Keratinocyte (primary cell): Measurements from ENCODE around the gene CLOCK. TPM values are rescaled to one million over a fixed set of nuclear protein-coding genes. Genes with fewer than 3 reads are reported as not detected.
A peak's percentile ranks its signal among the peaks of the same experiment; 100 is the strongest.
"Not testable (repeated sequence)": the region's sequence is repeated elsewhere in the genome, so short reads cannot be mapped to it uniquely, and the experiment has no call there.

ENCODE experiments used
- DNase-seq: peaks from one replicate; pipeline ENCODE4 v3.0.0-alpha.2; 2011; ENCODE audit warnings: low read depth, missing footprints, low spot score
- FAIRE-seq: peaks from 2 replicates; lab custom pipeline; 2011; peaks lifted over from hg19 to GRCh38; lab: Jason Lieb, UNC
- H2AFZ ChIP-seq: 2 replicates; pipeline ENCODE4 v1.6.0; 2012; ENCODE audit warnings: low read length, control low read depth, inconsistent platforms; ENCODE audit not compliant: control insufficient read depth
- H3K27ac ChIP-seq: 2 replicates; pipeline ENCODE4 v1.5.1; 2011; ENCODE audit warnings: low read length; ENCODE audit not compliant: control insufficient read depth, insufficient read depth
- H3K27me3 ChIP-seq: 3 replicates; pipeline ENCODE4 v1.6.0; 2011; ENCODE audit warnings: low read length; ENCODE audit not compliant: control insufficient read depth, insufficient read depth; ENCODE audit errors: extremely low read depth
- H3K36me3 ChIP-seq, 2 experiments: 2 replicates in 1 of 2; 3 replicates in 1 of 2; pipeline ENCODE4 v1.5.1; 2011; ENCODE audit warnings: low read length in 2 of 2, mild to moderate bottlenecking in 1 of 2; ENCODE audit not compliant: control insufficient read depth in 2 of 2, insufficient read depth in 2 of 2; ENCODE audit errors: extremely low read depth in 1 of 2
- H3K4me1 ChIP-seq: 3 replicates; pipeline ENCODE4 v1.5.1; 2011; ENCODE audit warnings: low read length; ENCODE audit not compliant: control insufficient read depth, insufficient read depth; ENCODE audit errors: extremely low read depth
- H3K4me2 ChIP-seq: 3 replicates; pipeline ENCODE4 v1.6.0; 2011; ENCODE audit warnings: low read depth, low read length; ENCODE audit not compliant: control insufficient read depth, insufficient read depth; ENCODE audit errors: extremely low read depth
- H3K4me3 ChIP-seq, 3 experiments: fragments of 200-600 bp in 1 of 3; sonication (generic) in 1 of 3; 2 replicates in 2 of 3; 3 replicates in 1 of 3; pipeline ENCODE4 v1.5.1; 2011 to 2016; ENCODE audit warnings: low read length in 3 of 3, mild to moderate bottlenecking in 3 of 3, control low read depth in 2 of 3, inconsistent platforms in 1 of 3, low read depth in 1 of 3, mixed read lengths in 1 of 3, mixed run types in 1 of 3, moderate library complexity in 1 of 3; ENCODE audit not compliant: control insufficient read depth in 2 of 3, insufficient read depth in 2 of 3; ENCODE audit errors: extremely low read depth in 1 of 3
- H3K79me2 ChIP-seq: 2 replicates; pipeline ENCODE4 v1.6.0; 2012; ENCODE audit warnings: low read length; ENCODE audit not compliant: control insufficient read depth, insufficient read depth
- H3K9ac ChIP-seq: 3 replicates; pipeline ENCODE4 v1.6.0; 2011; ENCODE audit warnings: low read length; ENCODE audit not compliant: control insufficient read depth, insufficient read depth; ENCODE audit errors: extremely low read depth
- H3K9me1 ChIP-seq: 3 replicates; pipeline ENCODE4 v1.6.0; 2011; ENCODE audit warnings: low read length; ENCODE audit not compliant: control insufficient read depth, insufficient read depth; ENCODE audit errors: extremely low read depth
- H3K9me3 ChIP-seq: 2 replicates; pipeline ENCODE4 v1.5.1; 2012; ENCODE audit warnings: low read depth, low read length; ENCODE audit not compliant: control insufficient read depth
- H4K20me1 ChIP-seq: 3 replicates; pipeline ENCODE4 v1.6.0; 2011; ENCODE audit warnings: low read length; ENCODE audit not compliant: control insufficient read depth, insufficient read depth; ENCODE audit errors: extremely low read depth
- EZH2 ChIP-seq: IDR thresholded peaks from one replicate; pipeline ENCODE4 v1.6.1; 2012; ENCODE audit warnings: inconsistent platforms, mild to moderate bottlenecking, low read length, moderate library complexity
- dilution Hi-C: fragments of 300-500 bp; cut with MboI; formaldehyde crosslinking; loops from one replicate; pipeline ENCODE4 v1.7.0; 2020; ENCODE audit warnings: low sequenced_read_pairs; ENCODE audit not compliant: extremely low pct_ligation_motif_present
- polyA plus RNA-seq, 5 experiments: library from polyadenylated mRNA; depleted of rRNA in 3 of 5; stranded (reverse) in 3 of 5; stranded (forward) in 1 of 5; unstranded in 1 of 5; fragments of >200 nt; gene quantifications; 1 replicate in 1 of 5; 2 replicates in 3 of 5; 3 replicates in 1 of 5; pipeline versions ENCODE4 v1.2.1 to v1.2.3, GENCODE V29; 2011 to 2012; ENCODE audit warnings: missing spikeins in 2 of 5, low read depth in 1 of 5, low replicate concordance in 1 of 5
- TF ChIP-seq, protein P1 (sequence below), 3 experiments: IDR thresholded peaks in 1 of 3; conservative IDR thresholded peaks in 1 of 3; optimal IDR thresholded peaks in 1 of 3; 2 replicates in 2 of 3; 3 replicates in 1 of 3; pipeline versions ENCODE3 to v1.5.1; 2011; ENCODE audit warnings: low read length in 3 of 3, mild to moderate bottlenecking in 3 of 3, moderate library complexity in 2 of 3, control low read depth in 1 of 3, inconsistent platforms in 1 of 3; ENCODE audit not compliant: insufficient read depth in 2 of 3; ENCODE audit errors: extremely low read depth in 1 of 3

CLOCK gene
- polyA plus RNA-seq, 1 donor (not counting 4 experiments of a cell fraction or from before 2014, with no cell fraction given), result 27.1 TPM

DNA sequence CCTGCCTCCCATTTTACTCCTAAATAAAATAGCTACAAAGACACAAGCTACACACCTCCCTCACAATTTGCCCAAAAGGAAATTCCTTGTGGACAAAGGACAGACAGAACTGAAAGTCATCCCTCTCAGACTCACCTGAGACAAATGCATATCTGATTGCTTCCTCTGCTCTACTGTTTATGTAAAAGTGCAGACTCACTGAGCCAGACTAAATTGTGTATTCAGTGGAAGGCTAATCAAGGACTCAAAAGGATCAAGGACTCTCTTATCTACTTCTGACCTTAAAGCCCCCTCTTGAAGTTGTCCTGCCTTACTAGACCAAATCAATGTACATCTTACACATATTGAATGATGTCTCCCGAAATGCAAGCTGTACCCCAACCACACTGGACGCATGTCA is 41.5 kb upstream of the CLOCK start:
- dilution Hi-C loops, result no loop called here
- FAIRE-seq, result peak; percentile 68

DNA sequence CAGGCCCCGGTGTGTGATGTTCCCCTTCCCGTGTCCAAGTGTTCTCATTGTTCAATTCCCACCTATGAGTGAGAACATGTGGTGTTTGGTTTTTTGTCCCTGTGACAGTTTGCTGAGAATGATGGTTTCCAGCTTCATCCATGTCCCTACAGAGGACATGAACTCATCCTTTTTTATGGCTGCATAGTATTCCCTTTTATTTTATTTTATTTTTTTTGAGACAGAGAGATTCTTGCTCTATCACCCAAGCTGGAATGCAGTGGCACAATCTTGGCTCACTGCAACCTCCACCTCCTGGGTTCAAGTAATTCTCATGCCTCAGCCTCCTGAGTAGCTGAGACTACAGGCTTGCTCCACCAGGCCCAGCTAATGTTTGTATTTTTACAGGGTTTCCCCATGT is 36.1 kb upstream of the CLOCK start:
- H3K36me3 ChIP-seq, H3K27ac ChIP-seq, H3K9ac ChIP-seq, H3K4me2 ChIP-seq, H4K20me1 ChIP-seq, DNase-seq, H3K4me3 ChIP-seq, dilution Hi-C loops, FAIRE-seq, H3K9me1 ChIP-seq, H3K4me1 ChIP-seq, H3K79me2 ChIP-seq, H2AFZ ChIP-seq, H3K9me3 ChIP-seq, H3K27me3 ChIP-seq: not testable (repeated sequence)

More for the DNA sequence above, 41.5 kb upstream of the CLOCK start:
- no peak overlapping the region for H3K27ac ChIP-seq
- H3K36me3 ChIP-seq, result no peaks in the 10 kb centered on the region
- H3K9me3 ChIP-seq, result peaks cover 2% of the 10 kb centered on the region
- H3K4me1 ChIP-seq, result no peaks in the 10 kb centered on the region
- H3K4me2 ChIP-seq, result no peak overlapping the region
- H4K20me1 ChIP-seq, result no peaks in the 10 kb centered on the region
- no peak overlapping the region for H3K9ac ChIP-seq
- H2AFZ ChIP-seq, result no peak overlapping the region
- no peak for DNase-seq
- no peaks in the 10 kb centered on the region for H3K79me2 ChIP-seq
- TF ChIP-seq EZH2, result no peak
- TF ChIP-seq, protein P1, sequence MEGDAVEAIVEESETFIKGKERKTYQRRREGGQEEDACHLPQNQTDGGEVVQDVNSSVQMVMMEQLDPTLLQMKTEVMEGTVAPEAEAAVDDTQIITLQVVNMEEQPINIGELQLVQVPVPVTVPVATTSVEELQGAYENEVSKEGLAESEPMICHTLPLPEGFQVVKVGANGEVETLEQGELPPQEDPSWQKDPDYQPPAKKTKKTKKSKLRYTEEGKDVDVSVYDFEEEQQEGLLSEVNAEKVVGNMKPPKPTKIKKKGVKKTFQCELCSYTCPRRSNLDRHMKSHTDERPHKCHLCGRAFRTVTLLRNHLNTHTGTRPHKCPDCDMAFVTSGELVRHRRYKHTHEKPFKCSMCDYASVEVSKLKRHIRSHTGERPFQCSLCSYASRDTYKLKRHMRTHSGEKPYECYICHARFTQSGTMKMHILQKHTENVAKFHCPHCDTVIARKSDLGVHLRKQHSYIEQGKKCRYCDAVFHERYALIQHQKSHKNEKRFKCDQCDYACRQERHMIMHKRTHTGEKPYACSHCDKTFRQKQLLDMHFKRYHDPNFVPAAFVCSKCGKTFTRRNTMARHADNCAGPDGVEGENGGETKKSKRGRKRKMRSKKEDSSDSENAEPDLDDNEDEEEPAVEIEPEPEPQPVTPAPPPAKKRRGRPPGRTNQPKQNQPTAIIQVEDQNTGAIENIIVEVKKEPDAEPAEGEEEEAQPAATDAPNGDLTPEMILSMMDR (optimal IDR thresholded peaks at IDR 0.05 in 1 of 3, IDR thresholded peaks at IDR 0.05 in 1 of 3, conservative IDR thresholded peaks at IDR 0.05 in 1 of 3; ENCODE audit: extremely low read depth in 1 of 3, insufficient read depth in 2 of 3, low read length in 3 of 3), result no peak
- no peaks in the 10 kb centered on the region for H3K9me1 ChIP-seq
- no peaks in the 10 kb centered on the region for H3K27me3 ChIP-seq
- H3K4me3 ChIP-seq, result no peak overlapping the region

DNA sequence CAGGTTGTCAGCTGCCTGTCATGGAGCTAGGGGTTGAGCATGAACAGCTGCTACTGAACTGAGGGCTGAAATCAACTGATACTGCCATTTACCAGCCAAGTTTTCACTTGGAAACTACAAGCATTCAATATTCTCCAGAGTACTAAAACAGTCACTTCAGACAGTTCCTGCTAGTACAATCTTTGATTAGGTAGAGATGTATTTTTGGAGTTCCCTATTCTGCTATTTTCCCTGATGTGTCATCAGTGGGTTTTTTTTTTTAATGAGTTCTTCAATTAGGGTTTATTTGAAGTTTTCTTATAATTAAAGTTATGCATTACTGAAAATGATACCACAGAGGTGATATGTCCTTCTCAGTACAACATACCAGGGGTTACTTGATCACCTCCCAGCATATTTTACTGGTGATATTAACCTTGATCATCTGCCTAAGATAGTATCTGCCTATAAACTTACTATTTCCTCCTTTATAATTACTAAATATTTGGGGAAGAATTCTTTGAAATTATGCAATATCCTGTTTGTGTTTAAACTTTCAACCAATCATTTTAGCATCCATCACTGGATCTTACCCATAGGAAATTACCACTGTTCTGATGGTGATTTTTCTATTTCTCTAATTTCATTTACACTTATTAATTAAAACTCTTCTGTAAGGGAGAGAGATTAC is 31.8 kb upstream of the CLOCK start:
- Histone ChIP-seq H3K9me1 (no peaks in the 10 kb centered on the region), H3K4me3 (no peak overlapping the region), H3K4me2 (no peak overlapping the region), H3K9ac (no peak overlapping the region), H3K79me2 (no peaks in the 10 kb centered on the region), H3K27me3 (no peaks in the 10 kb centered on the region), H3K36me3 (no peaks in the 10 kb centered on the region), H3K4me1 (no peaks in the 10 kb centered on the region), H2AFZ (no peak overlapping the region), H4K20me1 (no peaks in the 10 kb centered on the region), H3K27ac (no peak overlapping the region), H3K9me3 (peaks cover 3% of the 10 kb centered on the region)
- DNase-seq, result no peak
- dilution Hi-C loops, result no loop called here
- TF ChIP-seq EZH2, result no peak
- TF ChIP-seq, protein P1 (optimal IDR thresholded peaks at IDR 0.05 in 1 of 3, IDR thresholded peaks at IDR 0.05 in 1 of 3, conservative IDR thresholded peaks at IDR 0.05 in 1 of 3; ENCODE audit: extremely low read depth in 1 of 3, insufficient read depth in 2 of 3, low read length in 3 of 3), result no peak
- FAIRE-seq, result no peak
